ENCODE results near the gene OR2A7. TPM values are rescaled to one million over a fixed set of nuclear protein-coding genes. Genes with fewer than 3 reads are reported as not detected.
"Not testable (repeated sequence)": the region's sequence is repeated elsewhere in the genome, so short reads cannot be mapped to it uniquely, and the experiment has no call there.

Gene OR2A7
- total and polyA plus RNA-seq, 3 experiments from 2014 or later: 0.45 to 1.7 (median 1.1) TPM

DNA sequence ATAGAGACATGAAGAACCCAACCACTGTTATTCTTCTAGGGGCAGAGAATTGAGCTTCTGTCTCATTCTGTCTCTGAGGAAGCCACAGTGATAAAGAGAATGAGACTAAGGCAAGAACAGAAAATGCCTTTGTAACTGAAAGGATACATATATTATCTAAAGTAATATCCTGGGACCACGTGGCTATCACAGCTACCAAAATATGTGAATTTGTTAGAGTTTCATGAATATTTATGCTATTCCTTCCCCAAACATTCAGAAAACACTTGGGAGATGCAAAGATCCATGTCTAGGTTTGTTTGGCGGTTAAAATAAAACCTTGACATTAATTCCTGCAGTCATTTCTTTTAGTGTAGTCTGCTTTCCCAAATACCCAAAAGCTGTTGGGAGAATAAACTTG is 2.5 kb downstream of the OR2A7 start:
- H3K27ac ChIP-seq (ENCODE audit: low read depth, low read length); H3K36me3 ChIP-seq (ENCODE audit: insufficient read depth, low read length); CTCF ChIA-PET; H3K4me1 Mint-ChIP-seq; H3K27me3 ChIP-seq (ENCODE audit: insufficient read depth, low read length, poor library complexity, severe bottlenecking); H3K4me1 ChIP-seq (ENCODE audit: insufficient read depth, low read length); DNase-seq; POLR2A ChIA-PET; H3K36me3 Mint-ChIP-seq; H3K9me3 ChIP-seq (ENCODE audit: low read length); H3K27ac Mint-ChIP-seq; H3K9me3 Mint-ChIP-seq; H3K4me3 Mint-ChIP-seq; H3K27me3 Mint-ChIP-seq; H3K4me3 ChIP-seq (ENCODE audit: low read length): not testable (repeated sequence)

DNA sequence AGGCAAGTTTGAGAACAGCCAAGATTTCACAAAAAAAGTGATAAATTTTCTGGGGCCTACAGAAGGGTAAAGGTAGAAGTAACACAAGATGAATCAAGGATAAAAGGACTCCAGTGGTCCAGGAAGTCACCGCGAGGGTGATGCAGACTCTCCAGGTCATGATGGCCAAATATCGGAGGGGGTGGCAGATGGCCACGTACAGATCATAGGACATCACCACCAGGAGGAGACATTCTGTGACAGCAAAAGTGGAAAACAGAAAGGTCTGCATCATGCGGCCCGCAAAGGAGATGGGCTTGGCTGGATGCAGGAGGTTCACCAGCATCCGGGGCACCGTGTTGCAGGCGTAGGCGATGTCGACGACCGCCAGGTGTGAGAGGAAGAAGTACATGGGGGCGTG is 5.5 kb downstream of the OR2A7 start:
- H3K36me3 ChIP-seq (ENCODE audit: insufficient read depth, low read length); POLR2A ChIA-PET; DNase-seq; H3K9me3 ChIP-seq (ENCODE audit: low read length); H3K36me3 Mint-ChIP-seq; H3K27me3 ChIP-seq (ENCODE audit: insufficient read depth, low read length, poor library complexity, severe bottlenecking); H3K4me3 ChIP-seq (ENCODE audit: low read length); H3K27me3 Mint-ChIP-seq; H3K27ac ChIP-seq (ENCODE audit: low read depth, low read length); H3K9me3 Mint-ChIP-seq; H3K4me1 Mint-ChIP-seq; H3K4me1 ChIP-seq (ENCODE audit: insufficient read depth, low read length); CTCF ChIA-PET; H3K27ac Mint-ChIP-seq; H3K4me3 Mint-ChIP-seq: not testable (repeated sequence)

DNA sequence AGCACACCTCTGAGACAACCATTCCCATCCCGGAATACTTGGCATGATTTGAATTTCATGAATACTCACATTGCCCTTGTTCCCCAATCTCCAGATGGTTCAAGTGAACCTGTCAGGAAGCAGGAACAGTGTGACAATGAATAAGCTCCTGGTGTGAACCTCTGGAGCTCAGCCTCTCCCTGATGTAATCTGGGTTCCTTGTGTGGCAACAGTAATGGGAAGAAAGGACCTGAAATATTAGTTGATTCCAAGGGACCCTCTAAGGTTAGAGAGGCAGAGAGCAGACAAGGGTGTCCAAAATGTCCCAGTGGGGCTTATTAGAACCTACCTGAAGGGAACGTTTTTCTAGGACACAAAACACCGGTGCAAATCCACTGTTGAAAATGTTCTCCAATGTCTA is 8.5 kb downstream of the OR2A7 start:
- Mint-ChIP-seq H3K4me3 (no peak overlapping the region), H3K27ac (no peak overlapping the region), H3K27me3 (no peaks in the 10 kb centered on the region), H3K36me3 (no peaks in the 10 kb centered on the region), H3K9me3 (no peaks in the 10 kb centered on the region), H3K4me1 (no peaks in the 10 kb centered on the region)
- H3K4me1 ChIP-seq (ENCODE audit: insufficient read depth, low read length): no peaks in the 10 kb centered on the region
- DNase-seq: no peak
- no peak overlapping the region for H3K4me3 ChIP-seq (ENCODE audit: low read length)
- H3K27ac ChIP-seq (ENCODE audit: low read depth, low read length): no peak overlapping the region
- ChIA-PET CTCF (no interaction called here), POLR2A (no interaction called here)
- no peaks in the 10 kb centered on the region for H3K9me3 ChIP-seq (ENCODE audit: low read length)
- no peaks in the 10 kb centered on the region for H3K27me3 ChIP-seq (ENCODE audit: insufficient read depth, low read length, poor library complexity, severe bottlenecking)
- H3K36me3 ChIP-seq (ENCODE audit: insufficient read depth, low read length): no peaks in the 10 kb centered on the region

- Histone ChIP-seq H3K27ac (ENCODE audit: low read depth, low read length) (no peak overlapping the region), H3K9me3 (ENCODE audit: low read length) (no peaks in the 10 kb centered on the region), H3K36me3 (ENCODE audit: insufficient read depth, low read length) (no peaks in the 10 kb centered on the region), H3K4me3 (ENCODE audit: low read length) (no peak overlapping the region), H3K4me1 (ENCODE audit: insufficient read depth, low read length) (no peaks in the 10 kb centered on the region), H3K27me3 (ENCODE audit: insufficient read depth, low read length, poor library complexity, severe bottlenecking) (no peaks in the 10 kb centered on the region)
- Mint-ChIP-seq H3K27ac (peak overlapping the region in 1 of 8 donors; percentile 52), H3K36me3 (no peaks in the 10 kb centered on the region), H3K4me3 (no peak overlapping the region), H3K9me3 (no peaks in the 10 kb centered on the region), H3K4me1 (no peaks in the 10 kb centered on the region), H3K27me3 (no peaks in the 10 kb centered on the region)
- CTCF ChIA-PET: no interaction called here
- POLR2A ChIA-PET: no interaction called here
- no peak for DNase-seq
These were observed 9.1 kb downstream of the OR2A7 start for GRCh38 chr7:144255471-144255897.

GRCh38 chr7:144252307-144252706 is 12.3 kb downstream of the OR2A7 start:
- H3K36me3 ChIP-seq (ENCODE audit: insufficient read depth, low read length); H3K4me1 Mint-ChIP-seq; H3K4me3 ChIP-seq (ENCODE audit: low read length); H3K9me3 Mint-ChIP-seq; H3K36me3 Mint-ChIP-seq; H3K4me3 Mint-ChIP-seq; H3K27me3 Mint-ChIP-seq; CTCF ChIA-PET; DNase-seq; H3K27ac Mint-ChIP-seq; H3K27me3 ChIP-seq (ENCODE audit: insufficient read depth, low read length, poor library complexity, severe bottlenecking); POLR2A ChIA-PET; H3K9me3 ChIP-seq (ENCODE audit: low read length); H3K27ac ChIP-seq (ENCODE audit: low read depth, low read length); H3K4me1 ChIP-seq (ENCODE audit: insufficient read depth, low read length): not testable (repeated sequence)

GRCh38 chr7:144247674-144248330 is 16.8 kb downstream of the OR2A7 start:
- H3K27ac ChIP-seq (ENCODE audit: low read depth, low read length); H3K4me1 Mint-ChIP-seq; H3K9me3 ChIP-seq (ENCODE audit: low read length); H3K4me3 ChIP-seq (ENCODE audit: low read length); H3K4me3 Mint-ChIP-seq; POLR2A ChIA-PET; H3K27me3 Mint-ChIP-seq; CTCF ChIA-PET; DNase-seq; H3K27me3 ChIP-seq (ENCODE audit: insufficient read depth, low read length, poor library complexity, severe bottlenecking); H3K9me3 Mint-ChIP-seq; H3K27ac Mint-ChIP-seq; H3K36me3 Mint-ChIP-seq; H3K4me1 ChIP-seq (ENCODE audit: insufficient read depth, low read length); H3K36me3 ChIP-seq (ENCODE audit: insufficient read depth, low read length): not testable (repeated sequence)

- H3K9me3 Mint-ChIP-seq; H3K9me3 ChIP-seq (ENCODE audit: low read length); CTCF ChIA-PET; H3K27me3 Mint-ChIP-seq; DNase-seq; H3K4me1 ChIP-seq (ENCODE audit: insufficient read depth, low read length); H3K4me1 Mint-ChIP-seq; H3K4me3 Mint-ChIP-seq; H3K27me3 ChIP-seq (ENCODE audit: insufficient read depth, low read length, poor library complexity, severe bottlenecking); H3K27ac ChIP-seq (ENCODE audit: low read depth, low read length); H3K36me3 ChIP-seq (ENCODE audit: insufficient read depth, low read length); H3K36me3 Mint-ChIP-seq; H3K4me3 ChIP-seq (ENCODE audit: low read length); POLR2A ChIA-PET; H3K27ac Mint-ChIP-seq: not testable (repeated sequence)
These were observed 17.6 kb downstream of the OR2A7 start for GRCh38 chr7:144246967-144247366.

DNA sequence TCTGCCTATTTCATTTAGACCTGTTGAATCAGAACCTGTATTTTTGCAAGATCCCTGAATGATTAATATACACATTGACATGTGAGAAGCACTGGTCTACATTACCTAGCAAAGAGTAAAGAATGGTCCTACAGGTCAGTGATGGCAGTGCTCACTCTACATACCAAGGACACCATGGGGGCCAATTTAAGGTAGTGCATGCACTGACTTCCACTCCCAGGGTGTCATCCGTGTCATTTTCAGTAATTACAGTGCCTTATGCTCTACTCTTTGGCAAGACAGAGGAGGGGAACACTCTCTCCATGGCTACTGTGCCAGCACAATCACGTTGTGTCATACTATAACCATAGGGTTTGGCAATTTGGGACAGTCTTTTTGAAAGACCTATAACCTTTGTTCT is 19.2 kb downstream of the OR2A7 start:
- H3K4me1 Mint-ChIP-seq; DNase-seq; H3K4me1 ChIP-seq (ENCODE audit: insufficient read depth, low read length); H3K9me3 Mint-ChIP-seq; H3K9me3 ChIP-seq (ENCODE audit: low read length); H3K4me3 Mint-ChIP-seq; POLR2A ChIA-PET; H3K36me3 Mint-ChIP-seq; H3K27ac Mint-ChIP-seq; CTCF ChIA-PET; H3K4me3 ChIP-seq (ENCODE audit: low read length); H3K27me3 Mint-ChIP-seq; H3K27ac ChIP-seq (ENCODE audit: low read depth, low read length); H3K36me3 ChIP-seq (ENCODE audit: insufficient read depth, low read length); H3K27me3 ChIP-seq (ENCODE audit: insufficient read depth, low read length, poor library complexity, severe bottlenecking): not testable (repeated sequence)

DNA sequence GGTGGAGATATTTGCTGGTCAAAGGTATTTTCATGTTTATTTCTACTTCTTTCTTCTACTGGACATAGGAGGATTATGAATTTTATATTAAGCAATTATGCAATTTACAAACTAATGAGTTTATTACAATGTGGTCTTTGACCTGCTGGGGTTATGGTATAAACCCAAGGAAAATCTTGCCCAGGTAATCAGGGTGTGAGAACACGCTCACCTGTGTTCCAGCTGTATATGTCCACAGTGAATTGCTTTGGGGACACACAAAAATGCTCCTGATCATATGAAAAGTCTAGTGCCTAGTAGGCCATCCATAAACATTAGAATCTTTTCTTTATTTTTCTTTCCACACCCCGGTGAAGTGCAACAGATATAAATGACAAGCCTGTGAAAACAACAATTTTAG is 25.2 kb downstream of the OR2A7 start, which contains the start of gene OR2A42:
Gene OR2A42 (minus strand): TSS at position 241 of the 400 bp plus-strand sequence. CDS start 6,762 bp downstream, outside the sequence.
- POLR2A ChIA-PET; H3K27ac ChIP-seq (ENCODE audit: low read depth, low read length); DNase-seq; H3K36me3 Mint-ChIP-seq; CTCF ChIA-PET; H3K4me3 Mint-ChIP-seq; H3K4me1 Mint-ChIP-seq; H3K9me3 ChIP-seq (ENCODE audit: low read length); H3K36me3 ChIP-seq (ENCODE audit: insufficient read depth, low read length); H3K4me3 ChIP-seq (ENCODE audit: low read length); H3K27me3 Mint-ChIP-seq; H3K9me3 Mint-ChIP-seq; H3K27ac Mint-ChIP-seq; H3K27me3 ChIP-seq (ENCODE audit: insufficient read depth, low read length, poor library complexity, severe bottlenecking); H3K4me1 ChIP-seq (ENCODE audit: insufficient read depth, low read length): not testable (repeated sequence)

All from CD8-positive, alpha-beta memory T cell (primary cell).